ENCODE results near the gene EVPLL. TPM values are rescaled to one million over a fixed set of nuclear protein-coding genes. Genes with fewer than 3 reads are reported as not detected.
"Not testable (repeated sequence)": the region's sequence is repeated elsewhere in the genome, so short reads cannot be mapped to it uniquely, and the experiment has no call there.

EVPLL gene
- total and polyA plus RNA-seq, 2 of the 4 experiments (the other 2 are of a cell fraction) = not detected

- 0 out of 2 replicates have a peak, but pooled peaks cover 1% of the 10 kb centered on the region for H3K4me1 ChIP-seq (ENCODE audit: control insufficient read depth, insufficient read depth, low read length)
- no peak for ATAC-seq (ENCODE audit: low read depth)
- CTCF ChIA-PET = no interaction called here
- no peaks in the 10 kb centered on the region for H4K20me1 ChIP-seq (ENCODE audit: insufficient read depth, low read length)
- H3K9ac ChIP-seq (ENCODE audit: low read depth, low read length) = no peak overlapping the region
- in situ Hi-C loops (cut with MboI; ENCODE audit: low sequenced_read_pairs) = no loop called here
- no peak overlapping the region for H4K91ac ChIP-seq (ENCODE audit: insufficient read depth, low read depth, low read length)
- no peak overlapping the region for H3K23ac ChIP-seq (ENCODE audit: low read depth, low read length)
- H2BK5ac ChIP-seq (ENCODE audit: low read depth, low read length, poor library complexity, severe bottlenecking) = no peak overlapping the region
- no peak overlapping the region for H4K5ac ChIP-seq (ENCODE audit: low read depth, low read length)
- H3K56ac ChIP-seq (ENCODE audit: extremely low read depth, insufficient read depth, low read length) = no peak overlapping the region
- H4K8ac ChIP-seq (ENCODE audit: low read depth in 2 of 2, low read length in 2 of 2) = no peak overlapping the region
- H3K9me1 ChIP-seq (ENCODE audit: insufficient read depth, low read length) = no peaks in the 10 kb centered on the region
- H3K4me3 ChIP-seq (ENCODE audit: insufficient read depth, low read depth, low read length) = no peak overlapping the region
- H3K4me2 ChIP-seq (ENCODE audit: low read depth, low read length) = no peak overlapping the region
- intact Hi-C loops (cut with micrococcal nuclease) = no loop called here
- peaks cover 3% of the 10 kb centered on the region for H3K27me3 ChIP-seq (ENCODE audit: control insufficient read depth, insufficient read depth, low read length)
- no peak overlapping the region for H2AK9ac ChIP-seq (replicated peaks; ENCODE audit: low read depth, low read length, poor library complexity)
- H3K14ac ChIP-seq (replicated peaks; ENCODE audit: low read depth, low read length) = no peak overlapping the region; the same call in 1 of the 2 replicates
- no peak overlapping the region for H3K4ac ChIP-seq (ENCODE audit: low read depth, low read length)
- H3K36me3 ChIP-seq (ENCODE audit: control insufficient read depth, insufficient read depth, low read length) = no peaks in the 10 kb centered on the region
- no CpG with 5 or more reads among the region's 7 CpGs for WGBS, 2 experiments (ENCODE audit: extremely low coverage in 2 of 2, insufficient read length in 1 of 2)
- no TSS peak for BruUV-seq (replicated peaks)
- dilution Hi-C loops (cut with HindIII; ENCODE audit: low sequenced_read_pairs, unreplicated experiment) = no loop called here
- POLR2A ChIA-PET (ENCODE audit: unreplicated experiment) = no interaction called here
- no peak overlapping the region for H2AK5ac ChIP-seq (ENCODE audit: low read depth, low read length)
- H3K9me3 ChIP-seq (ENCODE audit: control insufficient read depth, insufficient read depth, low read length) = peaks cover 5% of the 10 kb centered on the region
- H3K18ac ChIP-seq (ENCODE audit: low read depth, low read length) = no peak overlapping the region
- no peak overlapping the region for H2BK15ac ChIP-seq (ENCODE audit: low read depth, low read length)
- no peak for TF ChIP-seq RAD21 (IDR thresholded peaks at IDR 0.05; ENCODE audit: low read length)
- TF ChIP-seq MXI1 (IDR thresholded peaks at IDR 0.05; ENCODE audit: borderline replicate concordance, low read depth, low read length) = no peak
- no peak for TF ChIP-seq CHD1 (IDR thresholded peaks at IDR 0.05; ENCODE audit: low read depth, low read length)
- TF ChIP-seq FOS (IDR thresholded peaks at IDR 0.05; ENCODE audit: low read depth, low read length) = no peak
- no peak for TF ChIP-seq RFX5 (IDR thresholded peaks at IDR 0.05; ENCODE audit: low read depth, low read length)
- TF ChIP-seq NFE2L2 (IDR thresholded peaks at IDR 0.05; ENCODE audit: low read depth, low read length) = no peak
- TF ChIP-seq RCOR1 (IDR thresholded peaks at IDR 0.05; ENCODE audit: insufficient replicate concordance, low read length) = no peak
- no peak for TF ChIP-seq MAFK (IDR thresholded peaks at IDR 0.05; ENCODE audit: low read depth, low read length)
- no peak for TF ChIP-seq POLR2A (IDR thresholded peaks at IDR 0.05; ENCODE audit: low read depth, low read length)
- no peak for TF ChIP-seq BHLHE40 (IDR thresholded peaks at IDR 0.05; ENCODE audit: low read depth, low read length)
- no peak for TF ChIP-seq USF2 (IDR thresholded peaks at IDR 0.05; ENCODE audit: low read depth, low read length)
- TF ChIP-seq CEBPB (IDR thresholded peaks at IDR 0.05; ENCODE audit: low read depth, low read length) = no peak
- H3K27ac ChIP-seq (ENCODE audit: insufficient read depth, low read length) = no peak overlapping the region
- no peak for DNase-seq
- no peak overlapping the region for H2BK20ac ChIP-seq (ENCODE audit: low read depth, low read length)
- peak overlapping the region; percentile 63 for H2AFZ ChIP-seq (replicated peaks; ENCODE audit: low read length, poor library complexity)
- H2BK120ac ChIP-seq (ENCODE audit: low read depth, low read length) = no peak overlapping the region
- no peaks in the 10 kb centered on the region for H3K79me1 ChIP-seq (ENCODE audit: low read depth in 1 of 2, low read length in 2 of 2)
Observed at GRCh38 chr17:18371455-18371854, 6.1 kb upstream of the EVPLL start.

- H2BK120ac ChIP-seq (ENCODE audit: low read depth, low read length); POLR2A ChIA-PET (ENCODE audit: unreplicated experiment); H3K79me1 ChIP-seq (ENCODE audit: low read depth in 1 of 2, low read length in 2 of 2); H2BK15ac ChIP-seq (ENCODE audit: low read depth, low read length); H3K9ac ChIP-seq (ENCODE audit: low read depth, low read length); H3K18ac ChIP-seq (ENCODE audit: low read depth, low read length); H4K20me1 ChIP-seq (ENCODE audit: insufficient read depth, low read length); H3K27me3 ChIP-seq (ENCODE audit: control insufficient read depth, insufficient read depth, low read length); H2AFZ ChIP-seq (replicated peaks; ENCODE audit: low read length, poor library complexity); DNase-seq; H4K8ac ChIP-seq (ENCODE audit: low read depth in 2 of 2, low read length in 2 of 2); H3K56ac ChIP-seq (ENCODE audit: extremely low read depth, insufficient read depth, low read length); H3K14ac ChIP-seq (replicated peaks; ENCODE audit: low read depth, low read length); H3K4ac ChIP-seq (ENCODE audit: low read depth, low read length); ATAC-seq (ENCODE audit: low read depth); dilution Hi-C loops (cut with HindIII; ENCODE audit: low sequenced_read_pairs, unreplicated experiment); H3K9me3 ChIP-seq (ENCODE audit: control insufficient read depth, insufficient read depth, low read length); H3K9me1 ChIP-seq (ENCODE audit: insufficient read depth, low read length); H2AK9ac ChIP-seq (replicated peaks; ENCODE audit: low read depth, low read length, poor library complexity); H3K4me2 ChIP-seq (ENCODE audit: low read depth, low read length); H4K91ac ChIP-seq (ENCODE audit: insufficient read depth, low read depth, low read length); H3K4me3 ChIP-seq (ENCODE audit: insufficient read depth, low read depth, low read length); H3K23ac ChIP-seq (ENCODE audit: low read depth, low read length); BruUV-seq (replicated peaks); H2AK5ac ChIP-seq (ENCODE audit: low read depth, low read length); H2BK20ac ChIP-seq (ENCODE audit: low read depth, low read length); H4K5ac ChIP-seq (ENCODE audit: low read depth, low read length); H3K4me1 ChIP-seq (ENCODE audit: control insufficient read depth, insufficient read depth, low read length); intact Hi-C loops (cut with micrococcal nuclease); CTCF ChIA-PET; in situ Hi-C loops (cut with MboI; ENCODE audit: low sequenced_read_pairs); H2BK5ac ChIP-seq (ENCODE audit: low read depth, low read length, poor library complexity, severe bottlenecking); H3K27ac ChIP-seq (ENCODE audit: insufficient read depth, low read length); H3K36me3 ChIP-seq (ENCODE audit: control insufficient read depth, insufficient read depth, low read length): not testable (repeated sequence)
- no CpG with 5 or more reads among the region's 6 CpGs for WGBS, 2 experiments (ENCODE audit: extremely low coverage in 2 of 2, insufficient read length in 1 of 2)
Observed at GRCh38 chr17:18373181-18373580, 4.4 kb upstream of the EVPLL start.
